B cell (primary cell): ENCODE results near the gene ARID1A. TPM values are rescaled to one million over a fixed set of nuclear protein-coding genes. Genes with fewer than 3 reads are reported as not detected.
A peak's percentile ranks its signal among the peaks of the same experiment; 100 is the strongest.

Source experiments
- ATAC-seq: fragments of 200-7000 bp; cut with Tn5 transposase; one replicate; pipeline ENCODE4 v1.10.0; 2021; ENCODE audit warnings: low read depth, mild to moderate bottlenecking, moderate number of reproducible peaks, moderate library complexity
- CTCF ChIA-PET: fragments of 350-600 bp; sonication (Branson Sonifier 250); formaldehyde crosslinking; loops from one replicate; lab custom pipeline; 2021; ENCODE audit warnings: antibody characterized with exemption, inconsistent platforms; lab: Charles Lee
- POLR2A ChIA-PET: fragments of 350-600 bp; sonication (Branson Sonifier 250); formaldehyde crosslinking; loops from one replicate; lab custom pipeline; 2021; ENCODE audit warnings: antibody characterized with exemption; lab: Charles Lee
- DNase-seq: peaks from one replicate; pipeline ENCODE4 v3.0.0; 2013
- H2AFZ ChIP-seq: 2 replicates; pipeline ENCODE4 v1.6.1; 2012; ENCODE audit warnings: mild to moderate bottlenecking, low read depth, low read length; ENCODE audit not compliant: insufficient read depth, poor library complexity, severe bottlenecking
- H3K27ac ChIP-seq, 2 donors: 1 replicate in 1 of 2; 2 replicates in 1 of 2; pipeline ENCODE4 v1.5.1; 2012 to 2013; ENCODE audit warnings: low read length in 2 of 2, mild to moderate bottlenecking in 2 of 2, moderate library complexity in 1 of 2
- H3K27me3 ChIP-seq, 4 experiments: fragments of 200-600 bp in 1 of 4; sonication (generic) in 1 of 4; replicated peaks in 1 of 4; 1 replicate in 2 of 4; 2 replicates in 2 of 4; pipeline versions ENCODE4 v1.6.1 to v1.7.0; 2013 to 2016; ENCODE audit warnings: low read length in 3 of 4, mild to moderate bottlenecking in 2 of 4, mixed read lengths in 1 of 4, moderate library complexity in 1 of 4; ENCODE audit not compliant: insufficient read depth in 4 of 4, control insufficient read depth in 3 of 4; ENCODE audit errors: control extremely low read depth in 1 of 4
- H3K36me3 ChIP-seq, 2 experiments: replicated peaks in 1 of 2; 1 replicate in 1 of 2; 2 replicates in 1 of 2; pipeline versions ENCODE4 v1.6.1 to v1.7.1; 2013; ENCODE audit warnings: low read length in 1 of 2; ENCODE audit not compliant: insufficient read depth in 2 of 2, control insufficient read depth in 1 of 2; ENCODE audit errors: control extremely low read depth in 1 of 2, extremely low read depth in 1 of 2
- H3K4me1 ChIP-seq, 2 donors: fragments of 200-600 bp in 1 of 2; sonication (generic) in 1 of 2; 1 replicate in 1 of 2; 2 replicates in 1 of 2; pipeline versions ENCODE4 v1.5.1 to v1.6.1; 2013 to 2017; ENCODE audit warnings: low read length in 2 of 2; ENCODE audit not compliant: control insufficient read depth in 2 of 2, insufficient read depth in 2 of 2
- H3K4me2 ChIP-seq: replicated peaks from 2 replicates; pipeline ENCODE3; 2012; ENCODE audit warnings: mild to moderate bottlenecking, low read depth, low read length; ENCODE audit not compliant: poor library complexity, severe bottlenecking
- H3K4me3 ChIP-seq, 5 experiments: fragments of 200-600 bp in 1 of 5; sonication (generic) in 1 of 5; 1 replicate in 3 of 5; 2 replicates in 2 of 5; pipeline versions ENCODE4 v1.5.1 to v1.7.0; 2011 to 2016; ENCODE audit warnings: low read length in 4 of 5, mild to moderate bottlenecking in 4 of 5, low read depth in 2 of 5, control low read depth in 1 of 5, moderate library complexity in 1 of 5; ENCODE audit not compliant: insufficient read depth in 1 of 5; ENCODE audit errors: control extremely low read depth in 1 of 5, extremely low read depth in 1 of 5
- H3K79me2 ChIP-seq: fragments of 200-600 bp; sonication (generic); one replicate; pipeline ENCODE4 v1.6.0; 2016; ENCODE audit warnings: low read length; ENCODE audit not compliant: control insufficient read depth, insufficient read depth
- H3K9ac ChIP-seq: fragments of 200-600 bp; sonication (generic); 2 replicates; pipeline ENCODE4 v1.6.1; 2017; ENCODE audit warnings: mild to moderate bottlenecking, low read length, moderate library complexity
- H3K9me3 ChIP-seq, 3 donors: one replicate each; pipeline versions ENCODE4 v1.6.1 to v1.7.1; 2013; ENCODE audit warnings: low read length in 2 of 3; ENCODE audit not compliant: control insufficient read depth in 2 of 3, insufficient read depth in 1 of 3; ENCODE audit errors: control extremely low read depth in 1 of 3
- H4K20me1 ChIP-seq: 2 replicates; pipeline ENCODE4 v1.6.0; 2012; ENCODE audit warnings: mild to moderate bottlenecking, low read length; ENCODE audit not compliant: insufficient read depth, control insufficient read depth, poor library complexity, severe bottlenecking
- H3K27ac Mint-ChIP-seq: one replicate; pipeline ENCODE4 v1.8.0; 2021; ENCODE audit warnings: mixed read lengths
- H3K27me3 Mint-ChIP-seq: one replicate; pipeline ENCODE4 v1.8.0; 2021; ENCODE audit warnings: mixed read lengths
- H3K4me1 Mint-ChIP-seq: one replicate; pipeline ENCODE4 v1.8.0; 2021; ENCODE audit warnings: mixed read lengths
- H3K4me3 Mint-ChIP-seq: one replicate; pipeline ENCODE4 v1.8.0; 2021; ENCODE audit warnings: mixed read lengths
- H3K9me3 Mint-ChIP-seq: one replicate; pipeline ENCODE4 v1.8.0; 2022; ENCODE audit warnings: mixed read lengths; ENCODE audit not compliant: insufficient read depth
- EZH2 ChIP-seq: IDR thresholded peaks from 2 replicates; pipeline ENCODE4 v1.6.1; 2012; ENCODE audit warnings: borderline replicate concordance, low read depth, mild to moderate bottlenecking, moderate library complexity, low read length; ENCODE audit not compliant: insufficient read depth, poor library complexity, severe bottlenecking
- WGBS: methylation state at CpG from one replicate; pipeline ENCODE4 v1.1.5; 2013; ENCODE audit warnings: missing lambda C conversion rate; ENCODE audit not compliant: insufficient coverage; 5-methylcytosine and 5-hydroxymethylcytosine counted together
- intact Hi-C: fragments of 100-400 bp; cut with micrococcal nuclease; formaldehyde crosslinking; loops from one replicate; pipeline ENCODE4 v1.10.0; 2022
- polyA plus RNA-seq: library from polyadenylated mRNA; depleted of rRNA; stranded (reverse); fragments of >200 nt; gene quantifications from 2 replicates; pipeline ENCODE4 v1.2.3, GENCODE V29; 2012
- total RNA-seq, 2 donors: library from RNA; stranded (reverse); fragments of 120-200 nt in 1 of 2; gene quantifications; 1 replicate in 1 of 2; 2 replicates in 1 of 2; pipeline versions ENCODE4 v1.2.3 to v1.2.4, GENCODE V29; 2013 to 2022
- TF ChIP-seq, protein P1 (sequence below): fragments of 200-600 bp; IDR thresholded peaks from one replicate; pipeline ENCODE4 v1.8.0; 2022; ENCODE audit warnings: antibody characterized with exemption, mild to moderate bottlenecking

ARID1A gene
- total and polyA plus RNA-seq, 2 donors (not counting 1 experiment from before 2014, with no cell fraction given), result 80.7 to 150 TPM

DNA sequence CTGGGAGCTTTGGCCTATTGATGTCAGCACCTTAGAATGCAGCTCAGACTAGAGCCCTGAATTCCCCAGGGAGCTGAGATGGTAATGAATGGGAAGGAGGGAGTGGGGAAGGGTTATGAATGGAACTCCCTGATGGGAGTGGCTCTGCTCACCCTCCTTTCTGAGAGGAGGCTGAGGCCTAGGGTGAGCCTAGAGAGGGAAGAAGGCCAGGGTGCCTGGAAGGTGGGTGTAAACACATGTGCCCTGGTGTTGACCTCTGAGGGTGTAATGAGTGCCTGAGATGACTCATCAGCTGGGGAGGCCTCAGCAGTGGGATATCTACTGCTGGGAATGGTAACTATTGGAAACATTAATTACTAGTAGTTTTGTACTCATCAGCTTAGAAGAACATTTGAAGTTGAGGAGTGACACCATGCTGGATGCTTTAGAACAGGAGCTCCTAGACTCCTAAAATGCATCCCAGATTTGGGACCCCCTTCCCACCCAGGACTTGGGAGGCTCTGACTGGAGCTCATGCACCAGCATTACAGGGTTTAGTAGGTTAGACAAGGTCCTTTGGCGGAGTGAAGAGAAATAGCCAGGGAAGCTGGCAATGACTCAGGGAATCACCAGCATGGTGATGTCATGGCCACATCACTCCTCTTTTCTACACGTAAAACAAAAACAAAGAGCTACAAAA, 76.0 kb downstream of the ARID1A start:
- no peaks in the 10 kb centered on the region for H3K9me3 ChIP-seq
- no peak overlapping the region for H3K4me3 ChIP-seq
- ChIA-PET CTCF (interaction anchor here (2.1 kb wide), 1 partner anchor 17 kb away, joined by 10 read pairs; no protein-coding TSS in a partner anchor), POLR2A (interaction anchor here (0.7 kb wide), 1 partner anchor 17 kb away, joined by 3 read pairs; no protein-coding TSS in a partner anchor)
- Mint-ChIP-seq H3K9me3 (no peaks in the 10 kb centered on the region), H3K4me1 (no peaks in the 10 kb centered on the region), H3K4me3 (no peak overlapping the region), H3K27ac (peak overlapping the region; percentile 65), H3K27me3 (no peaks in the 10 kb centered on the region)
- H4K20me1 ChIP-seq, result peaks cover 8% of the 10 kb centered on the region
- no CpG with 5 or more reads among the region's 2 CpGs for WGBS
- H2AFZ ChIP-seq, result no peak overlapping the region
- ATAC-seq (no peak), DNase-seq (no peak)
- intact Hi-C loops, result no loop called here
- no peak overlapping the region for H3K4me2 ChIP-seq
- no peak overlapping the region for H3K9ac ChIP-seq
- peaks cover 8 to 96% of the 10 kb centered on the region in 2 experiments for H3K36me3 ChIP-seq
- H3K79me2 ChIP-seq, result peaks cover 32% of the 10 kb centered on the region
- no peaks in the 10 kb centered on the region for H3K4me1 ChIP-seq
- TF ChIP-seq, protein P1, sequence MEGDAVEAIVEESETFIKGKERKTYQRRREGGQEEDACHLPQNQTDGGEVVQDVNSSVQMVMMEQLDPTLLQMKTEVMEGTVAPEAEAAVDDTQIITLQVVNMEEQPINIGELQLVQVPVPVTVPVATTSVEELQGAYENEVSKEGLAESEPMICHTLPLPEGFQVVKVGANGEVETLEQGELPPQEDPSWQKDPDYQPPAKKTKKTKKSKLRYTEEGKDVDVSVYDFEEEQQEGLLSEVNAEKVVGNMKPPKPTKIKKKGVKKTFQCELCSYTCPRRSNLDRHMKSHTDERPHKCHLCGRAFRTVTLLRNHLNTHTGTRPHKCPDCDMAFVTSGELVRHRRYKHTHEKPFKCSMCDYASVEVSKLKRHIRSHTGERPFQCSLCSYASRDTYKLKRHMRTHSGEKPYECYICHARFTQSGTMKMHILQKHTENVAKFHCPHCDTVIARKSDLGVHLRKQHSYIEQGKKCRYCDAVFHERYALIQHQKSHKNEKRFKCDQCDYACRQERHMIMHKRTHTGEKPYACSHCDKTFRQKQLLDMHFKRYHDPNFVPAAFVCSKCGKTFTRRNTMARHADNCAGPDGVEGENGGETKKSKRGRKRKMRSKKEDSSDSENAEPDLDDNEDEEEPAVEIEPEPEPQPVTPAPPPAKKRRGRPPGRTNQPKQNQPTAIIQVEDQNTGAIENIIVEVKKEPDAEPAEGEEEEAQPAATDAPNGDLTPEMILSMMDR, result no peak
- no peaks in the 10 kb centered on the region for H3K27me3 ChIP-seq
- peak overlapping the region in 1 of 2 donors; percentile 46 for H3K27ac ChIP-seq

DNA sequence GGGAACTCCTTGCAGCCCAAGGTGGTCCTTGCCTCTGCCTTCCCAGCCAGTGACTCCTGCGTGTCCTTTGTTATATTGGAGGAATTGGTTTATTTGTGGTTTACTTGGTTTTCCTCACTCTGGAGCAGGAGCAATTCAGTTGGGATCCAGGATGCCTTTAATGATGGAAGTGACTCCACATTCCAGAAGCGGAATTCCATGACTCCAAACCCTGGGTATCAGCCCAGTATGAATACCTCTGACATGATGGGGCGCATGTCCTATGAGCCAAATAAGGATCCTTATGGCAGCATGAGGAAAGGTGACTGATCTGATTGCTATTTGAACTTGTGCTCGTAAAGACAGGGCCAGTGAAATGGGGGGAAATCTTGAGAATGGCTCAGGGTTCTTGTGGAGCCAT, 76.9 kb downstream of the ARID1A start:
- H3K9me3 Mint-ChIP-seq, result no peaks in the 10 kb centered on the region
- Histone ChIP-seq H3K79me2 (peaks cover 30% of the 10 kb centered on the region), H4K20me1 (peaks cover 8% of the 10 kb centered on the region), H3K27me3 (no peaks in the 10 kb centered on the region), H3K4me1 (no peaks in the 10 kb centered on the region), H3K4me3 (no peak overlapping the region), H3K27ac (no peak overlapping the region), H2AFZ (no peak overlapping the region), H3K9ac (no peak overlapping the region), H3K4me2 (no peak overlapping the region), H3K9me3 (no peaks in the 10 kb centered on the region), H3K36me3 (peaks cover 8 to 96% of the 10 kb centered on the region in 2 experiments)
- no peaks in the 10 kb centered on the region for H3K27me3 Mint-ChIP-seq
- intact Hi-C loops, result no loop called here
- no peak overlapping the region for H3K4me3 Mint-ChIP-seq
- DNase-seq (no peak), ATAC-seq (no peak)
- WGBS, result 95% methylated on average over 3 of the region's 4 CpGs
- TF ChIP-seq, protein P1, result no peak
- no peak for TF ChIP-seq EZH2
- H3K4me1 Mint-ChIP-seq, result no peaks in the 10 kb centered on the region
- ChIA-PET CTCF (interaction anchor here (0.5 to 2.1 kb wide), 2 partner anchors 16 to 160 kb away, joined by 4 to 10 read pairs; no protein-coding TSS in a partner anchor), POLR2A (no interaction called here)
- no peak overlapping the region for H3K27ac Mint-ChIP-seq
